Measurements from ENCODE around the gene FKBP7. TPM values are rescaled to one million over a fixed set of nuclear protein-coding genes. Genes with fewer than 3 reads are reported as not detected.

Gene FKBP7
- total RNA-seq, 1 donor from 2014 or later = 21.2 TPM

DNA sequence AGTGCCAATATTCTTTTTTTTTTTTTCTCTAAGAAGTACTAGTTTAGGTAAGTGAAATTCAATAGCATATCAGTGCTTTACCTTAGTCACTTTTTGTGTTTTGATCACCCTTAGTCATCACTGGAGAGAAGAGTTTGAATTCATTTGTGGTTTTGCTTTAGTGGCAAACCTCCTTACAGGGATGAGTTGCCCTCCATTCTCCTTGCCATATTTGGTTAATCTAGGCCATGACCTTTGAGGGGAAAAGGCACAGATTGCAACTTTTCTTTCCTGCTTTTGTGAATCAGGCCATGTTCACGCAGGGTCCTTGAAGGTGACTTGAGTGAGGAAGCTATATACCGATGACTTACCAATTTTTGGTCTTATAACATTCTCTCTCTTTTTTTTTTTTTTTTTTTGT lies 36.3 kb upstream of the FKBP7 start:
- peaks cover 2% of the 10 kb centered on the region for H3K27me3 Mint-ChIP-seq (ENCODE audit: unreplicated experiment)
- no peak overlapping the region for H3K27ac Mint-ChIP-seq (ENCODE audit: unreplicated experiment)
- no peak overlapping the region for H3K4me3 Mint-ChIP-seq (ENCODE audit: unreplicated experiment)
- H3K4me1 Mint-ChIP-seq (ENCODE audit: low read depth, unreplicated experiment) = no peaks in the 10 kb centered on the region
- TF ChIP-seq, protein P1, sequence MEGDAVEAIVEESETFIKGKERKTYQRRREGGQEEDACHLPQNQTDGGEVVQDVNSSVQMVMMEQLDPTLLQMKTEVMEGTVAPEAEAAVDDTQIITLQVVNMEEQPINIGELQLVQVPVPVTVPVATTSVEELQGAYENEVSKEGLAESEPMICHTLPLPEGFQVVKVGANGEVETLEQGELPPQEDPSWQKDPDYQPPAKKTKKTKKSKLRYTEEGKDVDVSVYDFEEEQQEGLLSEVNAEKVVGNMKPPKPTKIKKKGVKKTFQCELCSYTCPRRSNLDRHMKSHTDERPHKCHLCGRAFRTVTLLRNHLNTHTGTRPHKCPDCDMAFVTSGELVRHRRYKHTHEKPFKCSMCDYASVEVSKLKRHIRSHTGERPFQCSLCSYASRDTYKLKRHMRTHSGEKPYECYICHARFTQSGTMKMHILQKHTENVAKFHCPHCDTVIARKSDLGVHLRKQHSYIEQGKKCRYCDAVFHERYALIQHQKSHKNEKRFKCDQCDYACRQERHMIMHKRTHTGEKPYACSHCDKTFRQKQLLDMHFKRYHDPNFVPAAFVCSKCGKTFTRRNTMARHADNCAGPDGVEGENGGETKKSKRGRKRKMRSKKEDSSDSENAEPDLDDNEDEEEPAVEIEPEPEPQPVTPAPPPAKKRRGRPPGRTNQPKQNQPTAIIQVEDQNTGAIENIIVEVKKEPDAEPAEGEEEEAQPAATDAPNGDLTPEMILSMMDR (IDR thresholded peaks at IDR 0.05; ENCODE audit: partially characterized antibody, unreplicated experiment) = no peak
- H3K9me3 Mint-ChIP-seq (ENCODE audit: unreplicated experiment) = peaks cover 1% of the 10 kb centered on the region
- no peaks in the 10 kb centered on the region for H3K36me3 Mint-ChIP-seq (ENCODE audit: unreplicated experiment)
- DNase-seq = no peak

DNA sequence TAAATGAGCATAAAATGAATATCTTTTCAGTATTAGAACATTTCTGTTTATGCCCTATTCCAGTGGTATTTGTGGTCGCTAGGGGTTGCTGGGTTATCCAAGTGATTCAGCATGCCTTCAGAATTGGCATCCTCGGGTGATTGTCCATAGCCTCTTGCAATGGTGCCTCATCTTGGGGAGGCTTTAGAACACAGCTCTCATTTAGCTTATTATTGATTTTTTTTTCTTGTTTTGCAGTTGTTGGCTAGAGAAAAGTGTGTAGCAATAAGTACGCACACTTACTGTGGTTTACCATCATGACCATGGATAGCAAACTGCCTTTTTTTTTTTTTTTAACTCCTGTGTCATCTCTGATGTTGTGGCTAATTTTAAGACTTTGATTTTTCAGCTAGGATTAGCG lies 35.5 kb upstream of the FKBP7 start:
- Mint-ChIP-seq H3K27me3 (ENCODE audit: unreplicated experiment) (peaks cover 2% of the 10 kb centered on the region), H3K4me1 (ENCODE audit: low read depth, unreplicated experiment) (no peaks in the 10 kb centered on the region), H3K27ac (ENCODE audit: unreplicated experiment) (no peak overlapping the region), H3K36me3 (ENCODE audit: unreplicated experiment) (no peaks in the 10 kb centered on the region), H3K9me3 (ENCODE audit: unreplicated experiment) (peaks cover 4% of the 10 kb centered on the region), H3K4me3 (ENCODE audit: unreplicated experiment) (no peak overlapping the region)
- no peak for DNase-seq
- TF ChIP-seq, protein P1 (IDR thresholded peaks at IDR 0.05; ENCODE audit: partially characterized antibody, unreplicated experiment) = no peak

DNA sequence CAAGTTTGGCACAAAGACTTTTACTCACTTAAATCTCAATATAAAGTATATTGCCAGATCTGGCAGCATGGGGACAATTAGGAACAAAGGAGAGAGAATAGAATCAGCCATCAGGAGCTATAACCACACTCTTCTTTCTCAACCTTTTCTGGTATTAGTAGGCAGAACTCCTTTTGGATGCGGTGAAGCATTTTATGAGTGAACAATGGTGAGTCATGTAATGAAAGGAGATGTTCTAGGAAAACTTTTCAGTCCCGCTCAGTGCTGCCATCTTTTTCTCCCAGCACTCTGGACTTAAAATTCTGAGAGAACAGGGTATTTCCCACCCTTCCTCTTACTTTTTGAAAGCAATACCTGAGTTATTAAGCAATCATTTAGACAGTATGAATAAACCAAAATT lies 34.1 kb upstream of the FKBP7 start:
- H3K4me1 Mint-ChIP-seq (ENCODE audit: low read depth, unreplicated experiment) = no peaks in the 10 kb centered on the region
- TF ChIP-seq, protein P1 (IDR thresholded peaks at IDR 0.05; ENCODE audit: partially characterized antibody, unreplicated experiment) = no peak
- peaks cover 2% of the 10 kb centered on the region for H3K27me3 Mint-ChIP-seq (ENCODE audit: unreplicated experiment)
- H3K36me3 Mint-ChIP-seq (ENCODE audit: unreplicated experiment) = no peaks in the 10 kb centered on the region
- H3K4me3 Mint-ChIP-seq (ENCODE audit: unreplicated experiment) = no peak overlapping the region
- no peak for DNase-seq
- H3K27ac Mint-ChIP-seq (ENCODE audit: unreplicated experiment) = no peak overlapping the region
- peaks cover 4% of the 10 kb centered on the region for H3K9me3 Mint-ChIP-seq (ENCODE audit: unreplicated experiment)

DNA sequence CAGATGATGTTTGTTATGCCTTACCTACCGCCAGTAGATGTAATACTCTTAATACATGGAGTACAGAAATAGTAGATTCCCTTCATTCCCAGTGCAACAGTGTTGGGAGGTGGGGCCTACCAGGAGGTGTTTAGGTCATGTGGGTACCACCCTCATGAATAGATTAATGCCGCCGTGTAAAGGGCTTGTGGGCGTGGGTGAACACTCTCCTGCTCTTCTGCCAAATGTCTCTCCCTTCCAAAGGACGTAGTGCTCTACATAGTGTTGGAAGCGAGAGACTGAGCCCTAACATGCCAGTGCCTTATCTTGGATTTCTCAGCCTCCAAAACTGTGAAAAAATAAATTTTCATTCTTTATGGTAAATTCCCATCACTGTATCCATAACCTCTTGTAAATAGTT lies 32.0 kb upstream of the FKBP7 start:
- TF ChIP-seq, protein P1 (IDR thresholded peaks at IDR 0.05; ENCODE audit: partially characterized antibody, unreplicated experiment) = no peak
- no peak for DNase-seq
- Mint-ChIP-seq H3K4me3 (ENCODE audit: unreplicated experiment) (no peak overlapping the region), H3K36me3 (ENCODE audit: unreplicated experiment) (no peaks in the 10 kb centered on the region), H3K4me1 (ENCODE audit: low read depth, unreplicated experiment) (no peaks in the 10 kb centered on the region), H3K9me3 (ENCODE audit: unreplicated experiment) (peaks cover 4% of the 10 kb centered on the region), H3K27ac (ENCODE audit: unreplicated experiment) (no peak overlapping the region), H3K27me3 (ENCODE audit: unreplicated experiment) (peaks cover 2% of the 10 kb centered on the region)

DNA sequence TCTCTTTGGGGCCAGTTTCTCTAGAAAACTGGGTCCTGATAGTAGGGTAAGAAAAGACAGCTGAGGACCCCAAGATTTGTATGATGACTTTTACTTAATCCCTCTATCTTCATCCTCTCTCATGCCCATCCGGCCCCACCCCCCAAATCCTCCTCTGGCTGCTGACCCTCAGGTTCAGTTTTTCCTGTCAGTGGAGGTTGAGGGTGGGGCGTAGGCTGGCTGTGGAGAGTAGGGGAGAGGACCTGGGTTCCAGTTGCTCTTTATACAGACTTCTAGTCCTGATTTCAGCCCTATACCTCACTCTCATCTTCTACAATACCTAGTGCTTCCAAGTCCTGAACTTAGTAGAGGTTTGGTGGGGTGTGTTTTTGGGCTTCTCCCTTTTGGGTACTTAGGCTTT lies 30.2 kb upstream of the FKBP7 start:
- TF ChIP-seq, protein P1 (IDR thresholded peaks at IDR 0.05; ENCODE audit: partially characterized antibody, unreplicated experiment) = no peak
- no peaks in the 10 kb centered on the region for H3K36me3 Mint-ChIP-seq (ENCODE audit: unreplicated experiment)
- no peaks in the 10 kb centered on the region for H3K4me1 Mint-ChIP-seq (ENCODE audit: low read depth, unreplicated experiment)
- H3K27me3 Mint-ChIP-seq (ENCODE audit: unreplicated experiment) = no peaks in the 10 kb centered on the region
- H3K4me3 Mint-ChIP-seq (ENCODE audit: unreplicated experiment) = no peak overlapping the region
- H3K9me3 Mint-ChIP-seq (ENCODE audit: unreplicated experiment) = peaks cover 3% of the 10 kb centered on the region
- no peak for DNase-seq
- no peak overlapping the region for H3K27ac Mint-ChIP-seq (ENCODE audit: unreplicated experiment)
